Fibroblast of lung (primary cell): ENCODE measurements around the gene RPH3AL.

Source experiments
- EZH2 ChIP-seq: IDR thresholded peaks from 2 replicates; pipeline ENCODE4 v1.5.1; 2012; ENCODE audit warnings: low read length, control low read depth, mild to moderate bottlenecking; ENCODE audit errors: missing control alignments
- TF ChIP-seq, protein P1 (sequence below), 2 donors: IDR thresholded peaks in 1 of 2; conservative IDR thresholded peaks in 1 of 2; 1 replicate in 1 of 2; 2 replicates in 1 of 2; pipeline ENCODE4 v1.5.1; 2011 to 2012; ENCODE audit warnings: low read length in 2 of 2, control low read depth in 1 of 2, inconsistent platforms in 1 of 2, low read depth in 1 of 2, mild to moderate bottlenecking in 1 of 2

DNA sequence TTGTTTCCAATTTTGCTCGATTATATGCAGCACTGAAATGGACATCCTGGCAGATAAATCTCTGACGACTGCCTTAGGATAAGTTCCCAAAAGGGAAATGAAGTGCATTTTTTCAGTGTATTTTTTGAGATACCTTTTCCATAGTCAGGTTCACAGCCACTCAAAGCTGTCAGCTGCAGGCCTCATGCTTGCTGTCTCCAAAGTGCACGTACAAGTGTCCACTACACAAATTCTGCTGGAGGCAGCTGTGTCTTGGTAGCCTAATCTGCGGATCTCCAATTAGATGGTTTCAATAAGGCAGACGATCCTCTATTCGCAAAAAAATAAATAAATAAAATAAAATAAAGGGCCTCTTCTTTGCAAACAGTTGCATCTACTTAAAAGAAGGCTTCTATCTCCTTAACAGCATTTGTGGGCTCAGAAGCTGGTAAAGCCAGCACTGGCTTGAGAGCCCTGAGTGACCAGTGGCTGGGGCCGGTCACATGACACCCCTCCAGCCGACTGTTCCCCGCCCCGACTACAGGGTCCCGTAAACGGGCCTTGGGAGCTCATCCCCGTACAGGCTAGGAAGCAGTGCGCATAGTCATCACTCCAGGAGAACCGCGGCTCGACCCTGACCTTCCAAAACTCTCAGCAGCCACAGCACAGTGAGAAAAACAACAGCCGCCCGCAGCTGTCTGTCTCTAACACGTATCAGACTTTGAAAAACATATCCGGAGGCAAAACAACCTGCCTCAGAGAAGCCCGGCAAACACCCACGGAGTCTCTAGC is 18.8 kb downstream of the RPH3AL start:
- TF ChIP-seq, protein P1, sequence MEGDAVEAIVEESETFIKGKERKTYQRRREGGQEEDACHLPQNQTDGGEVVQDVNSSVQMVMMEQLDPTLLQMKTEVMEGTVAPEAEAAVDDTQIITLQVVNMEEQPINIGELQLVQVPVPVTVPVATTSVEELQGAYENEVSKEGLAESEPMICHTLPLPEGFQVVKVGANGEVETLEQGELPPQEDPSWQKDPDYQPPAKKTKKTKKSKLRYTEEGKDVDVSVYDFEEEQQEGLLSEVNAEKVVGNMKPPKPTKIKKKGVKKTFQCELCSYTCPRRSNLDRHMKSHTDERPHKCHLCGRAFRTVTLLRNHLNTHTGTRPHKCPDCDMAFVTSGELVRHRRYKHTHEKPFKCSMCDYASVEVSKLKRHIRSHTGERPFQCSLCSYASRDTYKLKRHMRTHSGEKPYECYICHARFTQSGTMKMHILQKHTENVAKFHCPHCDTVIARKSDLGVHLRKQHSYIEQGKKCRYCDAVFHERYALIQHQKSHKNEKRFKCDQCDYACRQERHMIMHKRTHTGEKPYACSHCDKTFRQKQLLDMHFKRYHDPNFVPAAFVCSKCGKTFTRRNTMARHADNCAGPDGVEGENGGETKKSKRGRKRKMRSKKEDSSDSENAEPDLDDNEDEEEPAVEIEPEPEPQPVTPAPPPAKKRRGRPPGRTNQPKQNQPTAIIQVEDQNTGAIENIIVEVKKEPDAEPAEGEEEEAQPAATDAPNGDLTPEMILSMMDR (conservative IDR thresholded peaks at IDR 0.05 in 1 of 2, IDR thresholded peaks at IDR 0.05 in 1 of 2; ENCODE audit: low read depth in 1 of 2, low read length in 2 of 2), result no peak
- no peak for TF ChIP-seq EZH2
